Tibial nerve (tissue), 4 donors: Measurements from ENCODE around the gene PPP1R3E. TPM values are rescaled to one million over a fixed set of nuclear protein-coding genes. Genes with fewer than 3 reads are reported as not detected.

ENCODE experiments used
- DNase-seq, 2 donors: peaks; one replicate each; pipeline ENCODE4 v3.0.0-alpha.2; 2019; ENCODE audit warnings: low spot score in 2 of 2
- H3K27ac ChIP-seq, 4 donors: fragments of 200-600 bp; sonication (generic) in 3 of 4; one replicate each; pipeline ENCODE4 v1.5.1; 2017 to 2019; ENCODE audit warnings: mild to moderate bottlenecking in 1 of 4
- H3K27me3 ChIP-seq, 2 donors: fragments of 200-600 bp; sonication (generic) in 1 of 2; one replicate each; pipeline versions ENCODE4 v1.5.1 to v1.6.0; 2017 to 2019
- H3K36me3 ChIP-seq, 3 donors: fragments of 200-600 bp; sonication (generic); one replicate each; pipeline ENCODE4 v1.5.1; 2018 to 2019
- H3K4me1 ChIP-seq, 4 donors: fragments of 200-600 bp; sonication (generic) in 3 of 4; one replicate each; pipeline ENCODE4 v1.5.1; 2017 to 2019
- H3K4me3 ChIP-seq, 4 donors: fragments of 200-600 bp; sonication (generic) in 3 of 4; one replicate each; pipeline ENCODE4 v1.5.1; 2017 to 2019; ENCODE audit warnings: mild to moderate bottlenecking in 1 of 4, moderate library complexity in 1 of 4
- H3K9me3 ChIP-seq, 4 donors: fragments of 200-600 bp; sonication (generic) in 3 of 4; one replicate each; pipeline ENCODE4 v1.5.1; 2017 to 2019
- CTCF ChIP-seq, 5 experiments: fragments of 200-600 bp in 3 of 5; fragments of 450-650 bp in 2 of 5; sonication (generic) in 3 of 5; IDR thresholded peaks; one replicate each; pipeline ENCODE4 v1.5.1; 2016 to 2019; ENCODE audit warnings: antibody characterized with exemption in 5 of 5, mild to moderate bottlenecking in 3 of 5, moderate library complexity in 2 of 5
- EP300 ChIP-seq, 2 donors: sonication (generic); formaldehyde crosslinking; IDR thresholded peaks; one replicate each; pipeline ENCODE4 v1.6.1; 2017; ENCODE audit warnings: antibody characterized with exemption in 2 of 2, mild to moderate bottlenecking in 1 of 2
- POLR2A ChIP-seq, 2 donors: fragments of 450-650 bp; IDR thresholded peaks; one replicate each; pipeline ENCODE4 v1.6.1; 2017; ENCODE audit warnings: antibody characterized with exemption in 2 of 2, mild to moderate bottlenecking in 2 of 2, moderate library complexity in 2 of 2
- WGBS, 2 donors: methylation state at CpG; one replicate each; pipeline ENCODE4 v1.1.5; 2018; 5-methylcytosine and 5-hydroxymethylcytosine counted together
- total RNA-seq, 4 donors: library from RNA; depleted of rRNA; stranded (reverse); fragments of >200 nt; gene quantifications; one replicate each; pipeline ENCODE4 v1.1.0, GENCODE V29; 2016

Gene PPP1R3E
- total RNA-seq, 4 donors from 2014 or later = 15.0 to 29.1 (median 19.2) TPM

DNA sequence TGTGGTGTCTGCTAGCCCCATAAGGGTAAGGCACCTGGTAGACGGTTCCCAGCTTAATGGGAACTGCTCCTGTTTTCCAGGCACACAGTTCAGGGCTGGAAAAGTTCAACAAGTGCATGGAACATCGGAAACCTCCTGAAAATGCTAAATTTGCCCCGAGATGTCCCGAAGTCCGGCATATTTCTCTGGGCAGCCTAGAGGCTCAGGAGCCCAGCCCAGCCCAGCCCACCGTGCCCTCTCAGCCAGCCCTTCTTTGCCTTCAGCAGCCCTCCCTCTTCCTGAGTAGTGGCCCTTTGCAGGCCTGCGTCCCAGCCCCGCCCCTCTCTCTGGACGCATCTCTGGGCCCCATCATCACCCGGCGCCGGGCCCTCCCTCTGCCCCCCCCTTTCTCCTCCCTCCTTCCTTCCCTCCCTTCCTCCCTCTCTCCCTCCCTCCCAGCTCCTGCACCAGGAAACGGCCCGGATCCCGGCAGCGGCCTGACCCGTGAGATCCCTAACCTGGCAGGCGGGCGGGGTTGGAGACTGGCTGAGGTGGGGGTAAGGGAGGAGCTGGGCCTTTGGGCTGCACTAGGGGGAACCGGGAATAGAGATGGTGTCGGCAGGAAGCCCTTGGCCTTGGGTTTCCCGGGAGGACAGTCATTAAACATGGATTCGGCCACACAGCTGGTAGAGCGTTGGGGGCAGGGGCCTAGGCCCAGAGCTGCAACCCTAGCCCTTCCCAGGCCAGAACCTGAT is 3.9 kb upstream of the PPP1R3E start, which contains the start of gene BCL2L2:
TSS of gene BCL2L2 (plus strand) at position 422 of the 734 bp plus-strand sequence. CDS start 935 bp downstream, outside the sequence.
- Histone ChIP-seq H3K9me3 (no peaks in the 10 kb centered on the region), H3K27me3 (no peaks in the 10 kb centered on the region), H3K36me3 (peaks cover 0 to 40% (median 0%) of the 10 kb centered on the region in 3 donors), H3K4me1 (peaks cover 5 to 50% (median 27%) of the 10 kb centered on the region in 4 donors), H3K4me3 (peak within 1 kb of the TSS; percentile 48 to 84 (median 60)), H3K27ac (peak within 1 kb of the TSS; percentile 81 to 95 (median 92))
- peak; percentile 89 to 92 for DNase-seq
- peak; percentile 60 to 83 for TF ChIP-seq POLR2A (IDR thresholded peaks at IDR 0.05)
- peak in 1 of 5 experiments; percentile 40 for TF ChIP-seq CTCF (IDR thresholded peaks at IDR 0.05)
- TF ChIP-seq EP300 (IDR thresholded peaks at IDR 0.05) = peak in 1 of 2 donors; percentile 83
- WGBS, 2 donors = 0 to 1% methylated on average over 23 to 24 of the region's 24 CpGs

DNA sequence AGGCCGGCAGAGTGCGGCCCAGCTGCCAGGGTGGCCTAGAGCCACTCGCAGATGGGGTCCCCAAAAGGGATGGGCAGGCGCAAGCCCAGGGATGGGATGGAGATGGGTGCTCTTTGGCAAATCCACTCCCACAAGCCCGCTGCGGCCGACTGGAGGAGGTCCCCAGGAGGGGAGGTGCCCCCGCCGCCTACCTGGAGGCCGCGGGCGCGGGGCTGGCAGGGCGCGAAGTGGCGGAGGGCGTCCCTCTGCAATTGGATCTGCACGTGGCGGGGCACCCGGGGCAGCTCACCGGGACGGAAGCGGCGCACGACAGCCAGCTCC is 730 bp downstream of the PPP1R3E start:
- WGBS, 2 donors = 0 to 1% methylated on average over 12 to 24 of the region's 25 CpGs
- no peak for DNase-seq

DNA sequence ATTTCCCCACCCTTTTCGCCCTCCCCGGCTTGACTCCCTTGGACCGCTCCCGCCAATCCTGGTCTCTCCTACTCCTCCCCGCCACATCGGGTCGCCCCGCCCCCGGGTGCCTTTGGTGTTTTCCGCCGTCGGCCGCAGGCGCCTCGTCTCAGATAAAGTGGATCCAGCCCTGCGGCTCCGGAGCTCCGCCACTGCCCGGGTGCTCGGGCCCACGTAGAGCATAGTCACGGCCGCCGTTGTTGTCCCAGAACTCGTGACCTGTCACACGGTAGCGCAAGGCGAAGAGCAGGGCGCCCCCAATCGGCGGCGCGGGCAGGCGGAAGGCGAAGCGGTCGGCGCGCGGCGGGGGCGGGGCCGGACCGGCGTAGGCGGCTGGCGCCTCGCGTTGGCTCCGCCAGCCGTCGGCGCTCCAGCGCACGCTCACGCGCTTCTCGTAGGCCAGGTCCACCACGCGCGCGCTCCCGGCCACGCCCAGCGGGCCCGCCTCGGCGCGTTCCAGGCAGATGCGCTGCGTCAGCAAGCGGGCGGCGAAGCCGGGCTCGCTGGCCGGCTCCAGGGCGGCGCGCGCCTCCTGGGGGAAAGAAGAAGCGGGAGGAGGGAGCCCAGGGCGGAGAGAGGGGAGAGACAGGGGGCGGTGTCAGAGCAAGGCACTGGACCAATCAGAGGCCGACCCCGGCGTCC is 1.2 kb downstream of the PPP1R3E start:
- no peaks in the 10 kb centered on the region for H3K9me3 ChIP-seq
- peak; percentile 62 to 95 for TF ChIP-seq EP300 (IDR thresholded peaks at IDR 0.05)
- peak; percentile 68 to 98 (median 97) for TF ChIP-seq CTCF (IDR thresholded peaks at IDR 0.05)
- peak; percentile 81 for TF ChIP-seq POLR2A (IDR thresholded peaks at IDR 0.05)
- H3K4me3 ChIP-seq = peak overlapping the region; percentile 65 to 95 (median 80)
- peaks cover 5 to 49% (median 27%) of the 10 kb centered on the region in 4 donors for H3K4me1 ChIP-seq
- H3K36me3 ChIP-seq = peaks cover 0 to 26% (median 0%) of the 10 kb centered on the region in 3 donors
- peak; percentile 91 to 95 for DNase-seq
- peak overlapping the region; percentile 98 to 100 (median 100) for H3K27ac ChIP-seq
- 0% methylated on average over 30 to 65 of the region's 87 CpGs for WGBS, 2 donors
- H3K27me3 ChIP-seq = no peaks in the 10 kb centered on the region

More for the DNA sequence above, 730 bp downstream of the PPP1R3E start:
- H3K4me3 ChIP-seq = peak overlapping the region; percentile 65 to 95 (median 80)
- no peaks in the 10 kb centered on the region for H3K9me3 ChIP-seq
- H3K36me3 ChIP-seq = peaks cover 0 to 21% (median 0%) of the 10 kb centered on the region in 3 donors
- no peaks in the 10 kb centered on the region for H3K27me3 ChIP-seq
- peak overlapping the region; percentile 98 to 100 (median 100) for H3K27ac ChIP-seq
- TF ChIP-seq POLR2A (IDR thresholded peaks at IDR 0.05) (peak; percentile 92 to 95), EP300 (IDR thresholded peaks at IDR 0.05) (peak; percentile 55 to 83), CTCF (IDR thresholded peaks at IDR 0.05) (no peak)
- peaks cover 5 to 49% (median 27%) of the 10 kb centered on the region in 4 donors for H3K4me1 ChIP-seq

DNA sequence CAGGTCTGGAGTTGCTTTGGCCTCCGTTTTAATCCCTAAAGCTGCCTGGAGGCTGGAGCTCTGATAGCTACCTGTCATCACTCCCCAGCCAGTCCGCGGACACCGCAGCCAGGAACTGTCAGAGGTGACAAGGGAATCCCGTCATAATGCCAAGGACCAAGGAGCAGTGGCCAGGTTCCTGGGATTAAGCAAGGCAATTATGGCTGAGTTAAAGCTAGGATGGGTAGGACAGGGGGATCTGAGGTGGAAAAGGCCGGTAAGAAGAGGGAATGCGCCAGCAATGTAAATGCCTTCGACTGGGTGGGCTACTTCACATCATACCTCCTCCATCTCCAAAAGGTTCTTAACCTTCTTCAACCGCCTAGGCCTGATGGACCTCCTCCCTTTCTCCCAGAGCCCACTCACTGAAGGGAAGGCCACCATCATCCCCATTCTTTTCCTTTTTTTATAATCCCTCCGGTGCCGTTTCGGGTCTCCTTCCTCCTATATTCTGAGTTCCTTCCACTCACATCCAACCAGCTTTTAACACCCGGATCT is 1.9 kb downstream of the PPP1R3E start:
- Histone ChIP-seq H3K4me3 (peak overlapping the region; percentile 59 to 95 (median 65)), H3K27me3 (no peaks in the 10 kb centered on the region), H3K4me1 (peaks cover under 1 to 47% (median 21%) of the 10 kb centered on the region in 4 donors), H3K36me3 (peaks cover 0 to 26% (median 0%) of the 10 kb centered on the region in 3 donors), H3K9me3 (no peaks in the 10 kb centered on the region), H3K27ac (peak overlapping the region; percentile 97 to 100 (median 98))
- no peak for TF ChIP-seq CTCF (IDR thresholded peaks at IDR 0.05)
- TF ChIP-seq EP300 (IDR thresholded peaks at IDR 0.05) = no peak
- no peak for TF ChIP-seq POLR2A (IDR thresholded peaks at IDR 0.05)
- no peak for DNase-seq
- WGBS, 2 donors = 3 to 6% methylated on average over 13 of the region's 13 CpGs
